SK-N-SH (cell line): ENCODE results near the gene MEI1. TPM values are rescaled to one million over a fixed set of nuclear protein-coding genes. Genes with fewer than 3 reads are reported as not detected.

ENCODE experiments used
- CTCF ChIA-PET: fragments of 300-600, 350-600 bp; formaldehyde crosslinking; extraction: SDS; loops from one replicate; lab custom pipeline; 2021; lab: Yijun Ruan, JAX
- POLR2A ChIA-PET: fragments of 350-600 bp; sonication (Branson Sonifier 250); formaldehyde crosslinking; extraction: SDS; loops from one replicate; lab custom pipeline; 2020; ENCODE audit warnings: antibody characterized with exemption, inconsistent platforms; lab: Yijun Ruan, JAX
- DNase-seq: peaks from one replicate; pipeline ENCODE4 v3.0.0; 2012
- H2AFZ ChIP-seq: fragments of 200-600 bp; sonication (generic); 2 replicates; pipeline ENCODE4 v1.8.1; 2016; ENCODE audit warnings: antibody characterized with exemption, mild to moderate bottlenecking, low read depth
- H3F3A ChIP-seq: fragments of 200-600 bp; sonication (generic); replicated peaks from 2 replicates; pipeline ENCODE3; 2016; ENCODE audit warnings: antibody characterized with exemption, mild to moderate bottlenecking; ENCODE audit not compliant: insufficient read depth
- H3K27ac ChIP-seq, 2 experiments: fragments of 200-500 bp in 1 of 2; fragments of 200-600 bp in 1 of 2; sonication (Bioruptor generic) in 1 of 2; sonication (generic), shearing (Covaris generic) in 1 of 2; 2 replicates each; pipeline versions ENCODE4 v1.5.1 to v1.6.1; 2014 to 2016; ENCODE audit warnings: low read depth in 2 of 2, inconsistent platforms in 1 of 2, low read length in 1 of 2, mild to moderate bottlenecking in 1 of 2, mixed read lengths in 1 of 2
- H3K27me3 ChIP-seq: fragments of 200-600 bp; sonication (generic), shearing (Covaris generic); 2 replicates; pipeline ENCODE4 v1.6.1; 2016; ENCODE audit warnings: mixed run types; ENCODE audit not compliant: insufficient read depth
- H3K36me3 ChIP-seq, 2 experiments: fragments of 200-500 bp in 1 of 2; fragments of 200-600 bp in 1 of 2; sonication (Bioruptor generic) in 1 of 2; sonication (generic) in 1 of 2; replicated peaks in 1 of 2; 2 replicates each; pipeline versions ENCODE3 to v1.5.1; 2014 to 2016; ENCODE audit warnings: low read length in 1 of 2, mild to moderate bottlenecking in 1 of 2; ENCODE audit not compliant: insufficient read depth in 2 of 2, control insufficient read depth in 1 of 2
- H3K4me1 ChIP-seq, 2 experiments: fragments of 200-500 bp in 1 of 2; fragments of 200-600 bp in 1 of 2; sonication (Bioruptor generic) in 1 of 2; sonication (generic), shearing (Covaris generic) in 1 of 2; 2 replicates each; pipeline versions ENCODE4 v1.5.1 to v1.6.1; 2014 to 2016; ENCODE audit warnings: low read depth in 1 of 2, low read length in 1 of 2, mixed run types in 1 of 2; ENCODE audit not compliant: insufficient read depth in 2 of 2, control insufficient read depth in 1 of 2
- H3K4me2 ChIP-seq: fragments of 200-600 bp; sonication (generic), shearing (Covaris generic); 2 replicates; pipeline ENCODE4 v1.6.1; 2017; ENCODE audit warnings: mixed run types
- H3K4me3 ChIP-seq, 2 experiments: fragments of 200-500 bp in 1 of 2; fragments of 200-600 bp in 1 of 2; sonication (Bioruptor generic) in 1 of 2; sonication (generic), shearing (Covaris generic) in 1 of 2; 2 replicates each; pipeline versions ENCODE4 v1.5.1 to v1.8.1; 2014 to 2016; ENCODE audit warnings: low read depth in 2 of 2, inconsistent platforms in 1 of 2, low read length in 1 of 2, mild to moderate bottlenecking in 1 of 2, mixed read lengths in 1 of 2, moderate library complexity in 1 of 2
- H3K79me2 ChIP-seq: fragments of 200-600 bp; sonication (generic); 2 replicates; pipeline ENCODE4 v1.8.1; 2017; ENCODE audit warnings: mild to moderate bottlenecking; ENCODE audit not compliant: insufficient read depth
- H3K9ac ChIP-seq: fragments of 200-600 bp; sonication (generic); 2 replicates; pipeline ENCODE4 v1.6.1; 2017; ENCODE audit warnings: mixed run types
- H3K9me2 ChIP-seq: fragments of 200-600 bp; sonication (generic); 2 replicates; pipeline ENCODE4 v1.6.1; 2017; ENCODE audit warnings: mixed run types
- H3K9me3 ChIP-seq: fragments of 200-600 bp; sonication (generic); 2 replicates; pipeline ENCODE4 v1.6.1; 2017; ENCODE audit warnings: mixed run types, mild to moderate bottlenecking, moderate library complexity
- H4K20me1 ChIP-seq: fragments of 200-600 bp; sonication (generic); 2 replicates; pipeline ENCODE4 v1.6.1; 2017; ENCODE audit warnings: mild to moderate bottlenecking, mixed run types; ENCODE audit not compliant: insufficient read depth
- CHD2 ChIP-seq: fragments of 150-350 bp; IDR thresholded peaks from 2 replicates; pipeline ENCODE4 v1.6.1; 2018; ENCODE audit warnings: low read length; ENCODE audit not compliant: partially characterized antibody
- CTCF ChIP-seq: fragments of 200-600 bp; sonication (generic); IDR thresholded peaks from 2 replicates; pipeline ENCODE4 v1.6.1; 2017; ENCODE audit warnings: antibody characterized with exemption, mild to moderate bottlenecking, moderate library complexity
- ELF1 ChIP-seq: IDR thresholded peaks from 2 replicates; pipeline ENCODE4 v1.4.0; 2012
- EP300 ChIP-seq, 2 experiments: IDR thresholded peaks; 2 replicates each; pipeline versions ENCODE4 v1.4.0 to v1.6.1; 2012; ENCODE audit warnings: borderline replicate concordance in 1 of 2, low read depth in 1 of 2, low read length in 1 of 2
- EZH2phosphoT487 ChIP-seq: fragments of 200-600 bp; sonication (generic); IDR thresholded peaks from 2 replicates; pipeline ENCODE4 v1.6.1; 2017; ENCODE audit warnings: low read depth, mixed run types, mild to moderate bottlenecking, antibody characterized with exemption, moderate library complexity, borderline replicate concordance
- FOSL2 ChIP-seq: IDR thresholded peaks from 2 replicates; pipeline ENCODE4 v1.4.0; 2012; ENCODE audit warnings: low read depth, mild to moderate bottlenecking, moderate library complexity, borderline replicate concordance
- GATA2 ChIP-seq: sonication (generic); formaldehyde crosslinking; IDR thresholded peaks from 2 replicates; pipeline ENCODE4 v1.5.0; 2020; ENCODE audit warnings: mild to moderate bottlenecking, missing genetic modification reagents
- JUND ChIP-seq: IDR thresholded peaks from 2 replicates; pipeline ENCODE4 v1.4.0; 2012
- MAX ChIP-seq: IDR thresholded peaks from 2 replicates; pipeline ENCODE4 v1.4.0; 2012; ENCODE audit warnings: low read depth
- MEF2A ChIP-seq: IDR thresholded peaks from 2 replicates; pipeline ENCODE4 v1.4.0; 2012; ENCODE audit warnings: low read depth, borderline replicate concordance
- NFIC ChIP-seq: IDR thresholded peaks from 2 replicates; pipeline ENCODE4 v1.4.0; 2012; ENCODE audit warnings: borderline replicate concordance
- NRF1 ChIP-seq: IDR thresholded peaks from 2 replicates; pipeline ENCODE4 v1.6.1; 2012; ENCODE audit warnings: low read depth, mild to moderate bottlenecking, low read length
- REST ChIP-seq: IDR thresholded peaks from 2 replicates; pipeline ENCODE4 v1.6.1; 2012; ENCODE audit warnings: mild to moderate bottlenecking, low read depth, low read length, moderate library complexity
- RFX5 ChIP-seq: IDR thresholded peaks from 2 replicates; pipeline ENCODE4 v1.6.1; 2012; ENCODE audit warnings: mild to moderate bottlenecking, improper control_type of control experiment, low read length
- SMC3 ChIP-seq: IDR thresholded peaks from 2 replicates; pipeline ENCODE4 v1.6.1; 2012; ENCODE audit warnings: low read depth, low read length, improper control_type of control experiment
- TAF1 ChIP-seq: IDR thresholded peaks from 2 replicates; pipeline ENCODE4 v1.6.1; 2012; ENCODE audit warnings: low read depth, mild to moderate bottlenecking, low read length, moderate library complexity, borderline replicate concordance
- TCF12 ChIP-seq: IDR thresholded peaks from 2 replicates; pipeline ENCODE4 v1.4.0; 2012
- TEAD4 ChIP-seq: IDR thresholded peaks from 2 replicates; pipeline ENCODE4 v1.4.0; 2012; ENCODE audit warnings: mild to moderate bottlenecking, borderline replicate concordance; ENCODE audit not compliant: insufficient read depth
- USF1 ChIP-seq: IDR thresholded peaks from 2 replicates; pipeline ENCODE4 v1.4.0; 2012; ENCODE audit warnings: low read depth, borderline replicate concordance
- USF2 ChIP-seq: fragments of 150-350 bp; IDR thresholded peaks from 2 replicates; pipeline ENCODE4 v1.6.1; 2017; ENCODE audit warnings: antibody characterized with exemption, low read length, low read depth, borderline replicate concordance
- WGBS: methylation state at CpG from one replicate; pipeline ENCODE4 v1.1.6; 2017; ENCODE audit warnings: low lambda C conversion rate; 5-methylcytosine and 5-hydroxymethylcytosine counted together
- polyA plus RNA-seq, 3 experiments: library from polyadenylated mRNA; depleted of rRNA; stranded (reverse); fragments of >200 nt; gene quantifications; 2 replicates each; pipeline ENCODE4 v1.2.3, GENCODE V29; 2012
- TF ChIP-seq, protein P1 (sequence below): IDR thresholded peaks from 2 replicates; pipeline ENCODE4; 2012

MEI1 gene
- polyA plus RNA-seq, 1 of the 3 experiments (the other 2 are of a cell fraction) = not detected

DNA sequence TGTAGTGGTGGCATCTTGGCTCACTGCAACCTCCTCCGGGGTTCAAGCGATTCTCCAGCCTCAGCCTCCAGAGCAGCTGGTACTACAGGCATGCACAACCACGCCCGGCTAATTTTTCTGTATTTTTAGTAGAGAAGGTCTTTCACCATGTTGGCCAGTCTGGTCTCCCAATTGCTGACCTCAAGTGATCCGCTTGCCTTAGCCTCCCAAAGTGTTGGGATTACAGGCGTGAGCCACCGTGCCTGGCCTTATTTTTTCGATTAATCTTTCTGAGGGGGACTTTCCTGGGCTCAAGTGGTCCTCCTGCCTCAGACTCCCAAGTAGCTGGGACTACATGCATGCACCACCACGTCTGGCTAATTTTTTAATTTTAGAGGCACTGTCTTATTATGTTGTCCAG is 16.3 kb upstream of the MEI1 start:
- no peak overlapping the region; the same call in 1 of the 2 replicates for H3K9ac ChIP-seq
- H3F3A ChIP-seq = peaks cover 9% of the 10 kb centered on the region
- no peaks in the 10 kb centered on the region for H3K9me2 ChIP-seq
- ChIA-PET POLR2A (no interaction called here), CTCF (no interaction called here)
- H3K36me3 ChIP-seq = peaks cover 9 to 18% of the 10 kb centered on the region in 2 experiments
- no peak for DNase-seq
- H3K79me2 ChIP-seq = peaks cover 98% of the 10 kb centered on the region
- no peaks in the 10 kb centered on the region; a peak in 1 of 4 replicates for H3K4me1 ChIP-seq
- H3K27ac ChIP-seq = peak overlapping the region in 1 of 2 experiments; percentile 82; a peak in 1 of 4 replicates
- no peak overlapping the region for H2AFZ ChIP-seq
- no peaks in the 10 kb centered on the region for H3K9me3 ChIP-seq
- peak overlapping the region in 1 of 2 experiments; percentile 73; a peak in 2 of 4 replicates for H3K4me3 ChIP-seq
- H4K20me1 ChIP-seq = no peaks in the 10 kb centered on the region
- WGBS = 88% methylated on average over 9 of the region's 9 CpGs
- H3K4me2 ChIP-seq = peak overlapping the region; percentile 75
- TF ChIP-seq TAF1 (no peak), JUND (no peak), MAX (no peak), TCF12 (no peak), FOSL2 (no peak), RFX5 (no peak), CHD2 (no peak), SMC3 (no peak), ELF1 (no peak), GATA2 (CRISPR knock-in tag) (no peak)
- TF ChIP-seq, protein P1, sequence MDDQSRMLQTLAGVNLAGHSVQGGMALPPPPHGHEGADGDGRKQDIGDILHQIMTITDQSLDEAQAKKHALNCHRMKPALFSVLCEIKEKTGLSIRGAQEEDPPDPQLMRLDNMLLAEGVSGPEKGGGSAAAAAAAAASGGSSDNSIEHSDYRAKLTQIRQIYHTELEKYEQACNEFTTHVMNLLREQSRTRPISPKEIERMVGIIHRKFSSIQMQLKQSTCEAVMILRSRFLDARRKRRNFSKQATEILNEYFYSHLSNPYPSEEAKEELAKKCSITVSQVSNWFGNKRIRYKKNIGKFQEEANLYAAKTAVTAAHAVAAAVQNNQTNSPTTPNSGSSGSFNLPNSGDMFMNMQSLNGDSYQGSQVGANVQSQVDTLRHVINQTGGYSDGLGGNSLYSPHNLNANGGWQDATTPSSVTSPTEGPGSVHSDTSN = no peak
- H3K27me3 ChIP-seq = no peaks in the 10 kb centered on the region

DNA sequence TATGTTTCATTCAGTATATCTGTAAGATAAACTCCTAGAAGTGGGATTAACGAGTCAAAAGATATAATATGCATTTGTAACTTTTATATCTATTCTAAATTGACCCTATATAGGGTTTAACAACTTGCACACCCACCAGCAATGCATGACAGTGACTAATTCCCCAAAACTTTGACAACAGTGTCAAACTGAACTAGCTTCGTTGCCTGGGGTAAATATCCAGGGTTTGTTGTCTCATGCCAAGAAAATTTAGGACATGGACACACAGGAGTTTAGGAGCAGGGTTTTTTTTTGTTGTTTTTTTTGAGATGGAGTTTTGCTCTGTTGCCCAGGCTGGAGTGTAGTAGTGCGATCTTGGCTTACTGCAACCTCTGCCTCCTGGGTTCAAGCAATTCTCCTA is 15.7 kb upstream of the MEI1 start:
- H3K9me2 ChIP-seq = no peaks in the 10 kb centered on the region
- H3K27ac ChIP-seq = no peak overlapping the region
- WGBS = 78% methylated on average over 1 of the region's 3 CpGs
- POLR2A ChIA-PET = no interaction called here
- H3K36me3 ChIP-seq = peaks cover 9 to 14% of the 10 kb centered on the region in 2 experiments
- H3K4me3 ChIP-seq = no peak overlapping the region
- H3F3A ChIP-seq = peaks cover 9% of the 10 kb centered on the region
- H4K20me1 ChIP-seq = no peaks in the 10 kb centered on the region
- no peak overlapping the region for H2AFZ ChIP-seq
- no peak for TF ChIP-seq MEF2A
- no peak for TF ChIP-seq CTCF
- TF ChIP-seq NRF1 = no peak
- TF ChIP-seq NFIC = no peak
- TF ChIP-seq USF1 = no peak
- no peak for TF ChIP-seq EZH2phosphoT487
- no peak for TF ChIP-seq TEAD4
- TF ChIP-seq EP300 (IDR thresholded peaks at IDR 0.05; ENCODE audit: borderline replicate concordance in 1 of 2, low read depth in 1 of 2, low read length in 1 of 2) = no peak
- TF ChIP-seq REST = no peak
- TF ChIP-seq USF2 = no peak
- CTCF ChIA-PET = no interaction called here
- H3K9ac ChIP-seq = no peak overlapping the region
- no peak for DNase-seq
- H3K27me3 ChIP-seq = no peaks in the 10 kb centered on the region
- peaks cover 98% of the 10 kb centered on the region for H3K79me2 ChIP-seq
- no peaks in the 10 kb centered on the region for H3K9me3 ChIP-seq
- no peaks in the 10 kb centered on the region; a peak in 1 of 4 replicates for H3K4me1 ChIP-seq
- H3K4me2 ChIP-seq = no peak overlapping the region
